ENCODE data around the gene TCEAL6.
"Not testable (repeated sequence)": the region's sequence is repeated elsewhere in the genome, so short reads cannot be mapped to it uniquely, and the experiment has no call there.

Gene TCEAL6

GRCh38 chrX:102142274-102142673, at the start of gene TCEAL6:
TSS of gene TCEAL6 (minus strand) at chrX:102142481.
- not testable (repeated sequence) for DNase-seq (ENCODE audit: low read depth)

DNA sequence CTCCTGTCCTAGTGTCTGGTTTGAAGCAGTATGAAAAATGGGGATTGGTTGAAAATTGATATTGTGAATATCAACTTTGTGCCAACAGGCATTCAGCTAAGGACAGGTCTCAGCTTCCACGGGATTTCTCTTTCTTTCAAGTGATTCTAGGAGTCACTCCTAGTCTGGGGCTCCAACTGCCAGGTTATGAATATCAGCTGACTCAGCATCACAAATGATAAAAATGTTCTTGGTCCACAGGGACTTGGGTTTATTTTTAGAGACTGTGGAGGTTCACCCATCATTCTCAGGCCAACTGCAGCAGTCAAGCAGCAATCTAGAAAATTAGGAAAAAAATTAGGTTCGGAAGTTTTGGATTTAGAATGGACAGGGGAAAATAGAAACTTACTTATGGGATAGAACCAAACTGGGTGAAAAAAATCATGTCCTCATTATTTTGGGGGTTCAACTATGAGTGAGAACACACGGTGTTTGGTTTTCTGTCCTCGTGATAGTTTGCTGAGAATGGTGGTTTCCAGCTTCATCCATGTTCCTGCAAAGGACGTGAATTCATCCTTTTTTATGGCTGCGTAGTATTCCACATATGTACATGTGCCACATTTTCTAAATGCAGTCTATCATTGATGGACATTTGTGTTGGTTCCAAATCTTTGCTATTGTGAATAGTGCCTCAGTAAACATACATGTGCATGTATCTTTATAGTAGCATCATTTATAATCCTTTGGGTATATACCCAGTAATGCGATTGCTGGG, 43.9 kb upstream of the TCEAL6 start:
- no peak for DNase-seq (ENCODE audit: low read depth)

DNA sequence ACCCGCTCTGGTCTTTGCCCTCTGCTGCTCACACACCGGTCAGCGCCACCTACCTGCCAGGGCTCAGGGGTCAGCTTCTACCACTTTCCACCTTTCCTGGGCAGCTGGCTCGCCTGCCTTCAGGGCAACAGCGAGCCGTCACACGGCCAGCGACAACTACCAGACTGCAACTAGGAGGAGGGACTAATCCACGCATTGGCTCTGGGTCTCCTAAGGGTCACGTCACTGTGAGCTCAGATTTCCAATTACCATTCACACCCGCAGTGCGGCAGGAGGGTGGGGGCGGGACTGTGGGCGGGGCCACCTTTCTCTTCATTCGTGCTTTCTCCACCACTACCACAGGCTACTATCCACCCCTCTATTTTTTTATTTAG, 13.5 kb upstream of the TCEAL6 start, which contains the start of gene BEX5:
Gene BEX5, minus strand, starts transcription at position 172 of the 374 bp plus-strand sequence. CDS start 1,712 bp downstream, outside the sequence.
- no peak for DNase-seq (ENCODE audit: low read depth)

- DNase-seq (ENCODE audit: low read depth): no peak
Measured at GRCh38 chrX:102154900-102155805, 12.9 kb upstream of the TCEAL6 start.

- DNase-seq (ENCODE audit: low read depth): no peak
Measured at GRCh38 chrX:102154218-102154860, 12.1 kb upstream of the TCEAL6 start.

- not testable (repeated sequence) for DNase-seq (ENCODE audit: low read depth)
Measured at GRCh38 chrX:102141631-102142030, 650 bp downstream of the TCEAL6 start.

DNA sequence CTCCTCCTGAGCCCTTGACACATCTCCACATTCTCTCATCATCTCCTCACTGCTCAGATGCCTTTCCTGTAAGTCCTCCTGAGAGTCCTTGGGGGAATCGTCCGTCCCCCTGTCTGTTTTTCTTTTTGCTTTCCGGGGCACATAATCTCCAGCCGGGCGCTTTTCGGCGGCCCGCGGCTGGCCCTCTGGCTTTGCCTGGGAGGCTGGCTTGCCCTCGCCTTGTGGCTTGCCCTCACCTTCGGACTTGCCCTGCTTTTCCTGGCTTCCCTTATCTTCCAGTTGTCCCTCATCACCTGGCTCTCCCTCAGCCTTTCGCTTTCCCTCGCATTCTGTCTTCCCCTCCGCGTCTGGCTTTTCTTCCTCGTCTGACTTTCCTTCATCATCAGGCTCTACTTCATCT, 1.4 kb downstream of the TCEAL6 start:
- not testable (repeated sequence) for DNase-seq (ENCODE audit: low read depth)

GRCh38 chrX:102138064-102138463, 4.2 kb downstream of the TCEAL6 start:
- DNase-seq (ENCODE audit: low read depth): no peak

GRCh38 chrX:102129473-102129872, 12.8 kb downstream of the TCEAL6 start:
- DNase-seq (ENCODE audit: low read depth): no peak

DNA sequence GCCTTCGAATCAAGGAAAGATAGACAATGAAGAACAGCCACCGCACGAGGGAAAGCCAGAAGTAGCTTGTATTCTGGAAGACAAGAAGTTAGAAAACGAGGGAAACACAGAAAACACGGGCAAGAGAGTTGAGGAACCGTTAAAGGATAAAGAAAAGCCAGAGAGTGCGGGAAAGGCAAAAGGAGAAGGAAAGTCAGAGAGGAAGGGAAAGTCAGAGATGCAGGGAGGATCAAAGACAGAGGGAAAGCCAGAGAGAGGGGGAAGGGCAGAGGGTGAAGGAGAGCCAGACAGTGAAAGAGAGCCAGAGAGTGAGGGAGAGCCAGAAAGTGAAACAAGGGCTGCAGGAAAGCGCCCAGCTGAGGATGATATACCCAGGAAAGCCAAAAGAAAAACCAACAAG, 15.4 kb downstream of the TCEAL6 start:
- no peak for DNase-seq (ENCODE audit: low read depth)

GRCh38 chrX:102126080-102126818, 16.0 kb downstream of the TCEAL6 start:
- not testable (repeated sequence) for DNase-seq (ENCODE audit: low read depth)

GRCh38 chrX:102125436-102125835, 16.8 kb downstream of the TCEAL6 start, which contains the start of gene TCEAL2:
TSS of gene TCEAL2 (plus strand) at chrX:102125679. CDS start at chrX:102126831, 1,152 bp downstream.
- DNase-seq (ENCODE audit: low read depth): not testable (repeated sequence)

- DNase-seq (ENCODE audit: low read depth): not testable (repeated sequence)
Measured at GRCh38 chrX:102125014-102125413, 17.3 kb downstream of the TCEAL6 start.

DNA sequence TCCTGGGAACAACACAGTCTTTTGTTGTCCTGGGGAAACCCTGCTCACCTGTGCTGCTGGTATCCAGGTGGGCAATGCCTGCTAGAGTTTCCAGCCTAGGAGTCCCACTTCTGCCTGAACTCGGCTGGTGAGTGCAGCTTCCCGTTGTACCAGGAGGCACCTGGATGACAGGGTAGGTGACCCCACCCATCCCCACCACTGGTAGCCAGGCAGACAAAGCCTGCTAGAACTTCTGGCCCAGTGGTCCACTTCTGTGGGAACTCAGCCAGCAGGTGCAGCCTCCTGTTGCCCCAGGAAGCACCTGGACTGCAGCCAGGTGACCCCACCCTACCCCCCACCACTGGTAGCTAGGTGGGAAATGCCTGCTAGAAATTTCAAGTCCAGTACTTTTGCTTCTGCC, 26.5 kb downstream of the TCEAL6 start:
- DNase-seq (ENCODE audit: low read depth): no peak

GRCh38 chrX:102113367-102113766, 28.9 kb downstream of the TCEAL6 start:
- DNase-seq (ENCODE audit: low read depth): no peak

Data from HS-5 (cell line).